ENCODE measurements around the gene PXMP2.
"Not testable (repeated sequence)": the region's sequence is repeated elsewhere in the genome, so short reads cannot be mapped to it uniquely, and the experiment has no call there.

The PXMP2 gene

DNA sequence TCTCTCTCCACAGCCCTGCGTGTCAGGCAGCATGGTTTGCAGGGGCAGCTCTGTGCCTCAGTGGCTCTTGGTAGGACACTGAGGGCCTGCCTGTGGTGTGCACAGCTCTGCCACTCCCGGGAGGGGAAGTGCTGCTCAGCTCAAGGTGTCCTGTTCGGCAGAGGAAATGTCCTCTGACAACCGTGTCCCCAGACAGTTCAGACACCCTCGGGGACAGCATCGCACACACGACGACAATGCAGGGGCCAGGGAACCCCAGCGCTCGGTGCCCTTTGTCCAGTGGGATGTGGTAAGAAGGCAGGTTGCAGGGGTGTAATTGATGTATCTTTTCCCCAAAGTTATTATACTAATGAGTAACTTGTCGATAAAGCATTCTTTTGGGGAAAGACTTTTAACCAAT lies 60.0 kb downstream of the PXMP2 start:
- Histone ChIP-seq H3K27me3 (ENCODE audit: control insufficient read depth in 2 of 2, insufficient read depth in 2 of 2, low read length in 2 of 2) (no peaks in the 10 kb centered on the region), H3K36me3 (ENCODE audit: control insufficient read depth in 2 of 2, insufficient read depth in 2 of 2, low read length in 2 of 2) (peaks cover 68 to 76% of the 10 kb centered on the region in 2 donors), H3K4me1 (ENCODE audit: control insufficient read depth in 2 of 2, insufficient read depth in 2 of 2, low read length in 2 of 2) (no peaks in the 10 kb centered on the region), H3K9me3 (ENCODE audit: control insufficient read depth in 2 of 2, low read length in 2 of 2) (no peaks in the 10 kb centered on the region), H3K27ac (ENCODE audit: low read depth in 2 of 2, low read length in 2 of 2) (no peak overlapping the region), H3K9ac (ENCODE audit: low read depth in 1 of 2, low read length in 2 of 2) (no peak overlapping the region), H3K4me3 (ENCODE audit: low read length in 2 of 2) (no peak overlapping the region)

DNA sequence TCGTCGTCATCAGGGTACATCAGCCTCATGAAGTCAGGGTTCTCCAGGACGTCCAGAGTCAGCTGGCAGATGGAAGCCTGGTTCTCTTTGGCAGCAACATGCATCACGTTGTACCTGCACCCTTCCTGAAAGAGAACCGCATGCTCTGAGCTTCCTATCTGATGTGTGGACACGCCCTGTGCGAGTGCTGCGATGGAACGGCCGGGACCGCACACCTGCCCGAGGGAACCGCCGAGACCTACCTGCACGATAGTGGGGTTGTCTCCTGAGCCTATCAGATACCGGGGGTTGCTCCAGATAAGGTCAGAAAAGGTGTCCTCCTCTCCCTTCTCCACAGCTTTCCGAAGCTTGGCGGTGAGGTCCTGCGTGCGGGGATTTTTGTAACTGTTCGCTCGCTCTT lies 60.5 kb downstream of the PXMP2 start:
- Histone ChIP-seq H3K36me3 (ENCODE audit: control insufficient read depth in 2 of 2, insufficient read depth in 2 of 2, low read length in 2 of 2) (peaks cover 64 to 76% of the 10 kb centered on the region in 2 donors), H3K27ac (ENCODE audit: low read depth in 2 of 2, low read length in 2 of 2) (no peak overlapping the region), H3K9me3 (ENCODE audit: control insufficient read depth in 2 of 2, low read length in 2 of 2) (no peaks in the 10 kb centered on the region), H3K27me3 (ENCODE audit: control insufficient read depth in 2 of 2, insufficient read depth in 2 of 2, low read length in 2 of 2) (no peaks in the 10 kb centered on the region), H3K9ac (ENCODE audit: low read depth in 1 of 2, low read length in 2 of 2) (no peak overlapping the region), H3K4me3 (ENCODE audit: low read length in 2 of 2) (no peak overlapping the region), H3K4me1 (ENCODE audit: control insufficient read depth in 2 of 2, insufficient read depth in 2 of 2, low read length in 2 of 2) (no peaks in the 10 kb centered on the region)

DNA sequence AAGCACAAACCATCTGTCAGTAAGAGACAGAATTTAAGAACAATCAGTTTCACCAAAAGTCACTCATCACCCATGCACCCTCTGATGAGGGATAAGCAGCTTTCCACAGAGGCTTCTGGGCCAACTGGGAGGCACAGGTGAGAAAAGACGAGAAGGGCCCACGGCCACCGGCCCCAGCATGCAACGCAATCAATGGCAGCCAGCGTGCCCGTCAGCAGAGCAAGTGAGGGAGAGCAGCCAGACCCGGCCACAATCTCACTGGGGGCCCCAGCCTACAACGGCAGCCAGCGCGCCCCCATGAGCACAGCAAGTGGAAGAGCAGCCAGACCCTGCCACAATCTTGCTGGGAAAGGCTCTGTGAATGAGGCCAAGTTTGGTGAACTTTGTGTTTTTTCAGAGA lies 60.9 kb downstream of the PXMP2 start:
- Histone ChIP-seq H3K4me3 (ENCODE audit: low read length in 2 of 2) (no peak overlapping the region), H3K36me3 (ENCODE audit: control insufficient read depth in 2 of 2, insufficient read depth in 2 of 2, low read length in 2 of 2) (peaks cover 62 to 77% of the 10 kb centered on the region in 2 donors), H3K27ac (ENCODE audit: low read depth in 2 of 2, low read length in 2 of 2) (no peak overlapping the region), H3K9me3 (ENCODE audit: control insufficient read depth in 2 of 2, low read length in 2 of 2) (no peaks in the 10 kb centered on the region), H3K4me1 (ENCODE audit: control insufficient read depth in 2 of 2, insufficient read depth in 2 of 2, low read length in 2 of 2) (no peaks in the 10 kb centered on the region), H3K27me3 (ENCODE audit: control insufficient read depth in 2 of 2, insufficient read depth in 2 of 2, low read length in 2 of 2) (no peaks in the 10 kb centered on the region), H3K9ac (ENCODE audit: low read depth in 1 of 2, low read length in 2 of 2) (no peak overlapping the region)

DNA sequence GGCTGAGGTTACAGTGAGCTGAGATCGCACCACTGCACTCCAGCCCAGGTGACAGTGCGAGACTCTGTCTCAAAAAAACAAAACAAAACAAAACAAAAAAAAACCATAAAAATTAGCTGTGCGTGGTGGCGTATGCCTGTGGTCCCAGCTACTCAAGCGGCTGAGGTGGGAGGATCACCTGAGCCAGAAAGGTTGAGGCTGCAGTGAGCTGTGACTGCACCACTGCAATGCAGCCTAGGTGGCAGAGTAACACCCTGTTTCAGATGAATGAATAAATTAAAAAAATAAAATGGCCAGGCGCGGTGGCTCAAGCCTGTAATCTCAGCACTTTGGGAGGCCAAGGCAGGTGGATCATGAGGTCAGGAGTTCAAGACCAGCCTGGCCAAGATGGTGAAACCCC lies 66.3 kb downstream of the PXMP2 start:
- H3K9me3 ChIP-seq (ENCODE audit: control insufficient read depth in 2 of 2, low read length in 2 of 2); H3K9ac ChIP-seq (ENCODE audit: low read depth in 1 of 2, low read length in 2 of 2); H3K27ac ChIP-seq (ENCODE audit: low read depth in 2 of 2, low read length in 2 of 2); H3K27me3 ChIP-seq (ENCODE audit: control insufficient read depth in 2 of 2, insufficient read depth in 2 of 2, low read length in 2 of 2); H3K4me3 ChIP-seq (ENCODE audit: low read length in 2 of 2); H3K4me1 ChIP-seq (ENCODE audit: control insufficient read depth in 2 of 2, insufficient read depth in 2 of 2, low read length in 2 of 2): not testable (repeated sequence)
- peaks cover 28 to 44% of the 10 kb centered on the region in 2 donors for H3K36me3 ChIP-seq (ENCODE audit: control insufficient read depth in 2 of 2, insufficient read depth in 2 of 2, low read length in 2 of 2)

DNA sequence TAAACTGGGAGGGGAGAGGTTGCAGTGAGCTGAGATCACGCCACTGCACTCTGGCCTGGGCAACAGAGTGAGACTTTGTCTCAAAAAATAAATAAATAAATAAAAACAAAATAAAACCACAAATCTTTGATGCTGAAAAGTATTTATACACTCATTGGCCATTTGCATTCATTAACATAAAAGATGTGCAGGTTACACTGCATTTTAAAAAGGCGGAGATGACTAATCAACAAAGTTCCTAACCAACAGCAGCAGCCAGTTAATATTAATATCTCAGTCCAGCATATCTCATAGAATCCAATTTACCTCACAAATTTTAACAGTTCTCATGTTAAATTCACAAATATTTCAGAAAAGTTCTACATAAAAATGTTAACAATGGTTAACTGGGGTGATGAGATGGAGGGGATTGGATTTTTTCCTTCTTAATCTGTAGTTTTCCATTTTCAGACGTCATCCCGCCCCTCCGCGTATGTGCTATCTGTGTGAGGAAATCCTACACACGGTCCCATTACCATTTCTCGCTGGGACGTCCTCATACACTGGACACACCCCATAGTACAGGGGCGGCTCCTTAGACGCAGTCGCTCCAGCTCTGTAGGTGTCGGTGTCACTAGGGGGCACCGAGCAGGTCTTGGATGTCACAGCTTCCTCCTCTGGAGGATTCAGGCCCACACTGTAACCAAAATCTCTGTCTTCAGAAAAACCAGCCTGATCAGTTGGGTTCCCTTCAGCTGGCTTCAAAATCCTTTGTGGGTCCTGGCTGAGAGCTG lies 67.0 kb downstream of the PXMP2 start:
- Histone ChIP-seq H3K9ac (ENCODE audit: low read depth in 1 of 2, low read length in 2 of 2) (no peak overlapping the region), H3K27me3 (ENCODE audit: control insufficient read depth in 2 of 2, insufficient read depth in 2 of 2, low read length in 2 of 2) (no peaks in the 10 kb centered on the region), H3K4me3 (ENCODE audit: low read length in 2 of 2) (no peak overlapping the region), H3K27ac (ENCODE audit: low read depth in 2 of 2, low read length in 2 of 2) (no peak overlapping the region), H3K9me3 (ENCODE audit: control insufficient read depth in 2 of 2, low read length in 2 of 2) (no peaks in the 10 kb centered on the region), H3K4me1 (ENCODE audit: control insufficient read depth in 2 of 2, insufficient read depth in 2 of 2, low read length in 2 of 2) (no peaks in the 10 kb centered on the region), H3K36me3 (ENCODE audit: control insufficient read depth in 2 of 2, insufficient read depth in 2 of 2, low read length in 2 of 2) (peaks cover 23 to 38% of the 10 kb centered on the region in 2 donors)
